ENCODE data around the gene MPDU1.

DNA sequence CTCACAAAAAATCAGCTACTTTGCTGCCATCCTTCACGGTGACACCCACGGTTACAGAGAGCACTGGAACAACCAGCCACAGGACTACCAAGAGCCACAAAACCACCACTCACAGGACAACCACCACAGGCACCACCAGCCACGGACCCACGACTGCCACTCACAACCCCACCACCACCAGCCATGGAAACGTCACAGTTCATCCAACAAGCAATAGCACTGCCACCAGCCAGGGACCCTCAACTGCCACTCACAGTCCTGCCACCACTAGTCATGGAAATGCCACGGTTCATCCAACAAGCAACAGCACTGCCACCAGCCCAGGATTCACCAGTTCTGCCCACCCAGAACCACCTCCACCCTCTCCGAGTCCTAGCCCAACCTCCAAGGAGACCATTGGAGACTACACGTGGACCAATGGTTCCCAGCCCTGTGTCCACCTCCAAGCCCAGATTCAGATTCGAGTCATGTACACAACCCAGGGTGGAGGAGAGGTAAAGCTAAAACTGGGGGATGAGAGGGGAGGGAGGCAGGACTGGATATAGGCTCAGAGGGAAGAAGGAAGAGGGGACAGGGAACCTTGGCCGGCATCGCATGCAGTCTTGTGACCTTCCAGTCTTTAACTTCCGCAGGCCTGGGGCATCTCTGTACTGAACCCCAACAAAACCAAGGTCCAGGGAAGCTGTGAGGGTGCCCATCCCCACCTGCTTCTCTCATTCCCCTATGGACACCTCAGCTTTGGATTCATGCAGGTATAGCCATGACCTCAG, 3.6 kb upstream of the MPDU1 start:
- TF ChIP-seq, protein P1, sequence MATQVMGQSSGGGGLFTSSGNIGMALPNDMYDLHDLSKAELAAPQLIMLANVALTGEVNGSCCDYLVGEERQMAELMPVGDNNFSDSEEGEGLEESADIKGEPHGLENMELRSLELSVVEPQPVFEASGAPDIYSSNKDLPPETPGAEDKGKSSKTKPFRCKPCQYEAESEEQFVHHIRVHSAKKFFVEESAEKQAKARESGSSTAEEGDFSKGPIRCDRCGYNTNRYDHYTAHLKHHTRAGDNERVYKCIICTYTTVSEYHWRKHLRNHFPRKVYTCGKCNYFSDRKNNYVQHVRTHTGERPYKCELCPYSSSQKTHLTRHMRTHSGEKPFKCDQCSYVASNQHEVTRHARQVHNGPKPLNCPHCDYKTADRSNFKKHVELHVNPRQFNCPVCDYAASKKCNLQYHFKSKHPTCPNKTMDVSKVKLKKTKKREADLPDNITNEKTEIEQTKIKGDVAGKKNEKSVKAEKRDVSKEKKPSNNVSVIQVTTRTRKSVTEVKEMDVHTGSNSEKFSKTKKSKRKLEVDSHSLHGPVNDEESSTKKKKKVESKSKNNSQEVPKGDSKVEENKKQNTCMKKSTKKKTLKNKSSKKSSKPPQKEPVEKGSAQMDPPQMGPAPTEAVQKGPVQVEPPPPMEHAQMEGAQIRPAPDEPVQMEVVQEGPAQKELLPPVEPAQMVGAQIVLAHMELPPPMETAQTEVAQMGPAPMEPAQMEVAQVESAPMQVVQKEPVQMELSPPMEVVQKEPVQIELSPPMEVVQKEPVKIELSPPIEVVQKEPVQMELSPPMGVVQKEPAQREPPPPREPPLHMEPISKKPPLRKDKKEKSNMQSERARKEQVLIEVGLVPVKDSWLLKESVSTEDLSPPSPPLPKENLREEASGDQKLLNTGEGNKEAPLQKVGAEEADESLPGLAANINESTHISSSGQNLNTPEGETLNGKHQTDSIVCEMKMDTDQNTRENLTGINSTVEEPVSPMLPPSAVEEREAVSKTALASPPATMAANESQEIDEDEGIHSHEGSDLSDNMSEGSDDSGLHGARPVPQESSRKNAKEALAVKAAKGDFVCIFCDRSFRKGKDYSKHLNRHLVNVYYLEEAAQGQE (IDR thresholded peaks at IDR 0.05; ENCODE audit: low read depth): no peak
- TF ChIP-seq CEBPB (IDR thresholded peaks at IDR 0.05) (no peak), YY1 (IDR thresholded peaks at IDR 0.05; ENCODE audit: low read depth) (no peak), CREB1 (IDR thresholded peaks at IDR 0.05; ENCODE audit: low read depth) (no peak), EP300 (IDR thresholded peaks at IDR 0.05; ENCODE audit: borderline replicate concordance) (no peak), TAF1 (IDR thresholded peaks at IDR 0.05; ENCODE audit: low read depth) (no peak), NFIC (IDR thresholded peaks at IDR 0.05) (no peak), RAD21 (IDR thresholded peaks at IDR 0.05; ENCODE audit: low read depth) (no peak), TEAD4 (IDR thresholded peaks at IDR 0.05) (no peak; the same call in 1 of the 2 replicates), ZBTB7A (IDR thresholded peaks at IDR 0.05; ENCODE audit: low read depth) (no peak), FOXM1 (IDR thresholded peaks at IDR 0.05; ENCODE audit: borderline replicate concordance, low read depth) (no peak), TCF12 (IDR thresholded peaks at IDR 0.05; ENCODE audit: low read depth) (no peak)
- TF ChIP-seq, protein P2, sequence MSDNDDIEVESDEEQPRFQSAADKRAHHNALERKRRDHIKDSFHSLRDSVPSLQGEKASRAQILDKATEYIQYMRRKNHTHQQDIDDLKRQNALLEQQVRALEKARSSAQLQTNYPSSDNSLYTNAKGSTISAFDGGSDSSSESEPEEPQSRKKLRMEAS (IDR thresholded peaks at IDR 0.05): no peak
- TF ChIP-seq, protein P3, sequence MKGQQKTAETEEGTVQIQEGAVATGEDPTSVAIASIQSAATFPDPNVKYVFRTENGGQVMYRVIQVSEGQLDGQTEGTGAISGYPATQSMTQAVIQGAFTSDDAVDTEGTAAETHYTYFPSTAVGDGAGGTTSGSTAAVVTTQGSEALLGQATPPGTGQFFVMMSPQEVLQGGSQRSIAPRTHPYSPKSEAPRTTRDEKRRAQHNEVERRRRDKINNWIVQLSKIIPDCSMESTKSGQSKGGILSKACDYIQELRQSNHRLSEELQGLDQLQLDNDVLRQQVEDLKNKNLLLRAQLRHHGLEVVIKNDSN (IDR thresholded peaks at IDR 0.05): no peak
